Measurements from ENCODE around the gene TMEM260.

GRCh38 chr14:56694609-56695008 lies 115.0 kb downstream of the TMEM260 start:
- TF ChIP-seq CTCF (IDR thresholded peaks at IDR 0.05 in 2 of 3, conservative IDR thresholded peaks at IDR 0.05 in 1 of 3; ENCODE audit: control insufficient read depth in 2 of 3, extremely low read depth in 1 of 3, insufficient read depth in 1 of 3, low read depth in 3 of 3, low read length in 3 of 3): no peak
- TF ChIP-seq ASH2L (IDR thresholded peaks at IDR 0.05; ENCODE audit: borderline replicate concordance, low read depth): no peak
- no peak for TF ChIP-seq JUND (IDR thresholded peaks at IDR 0.05; ENCODE audit: low read depth, low read length)
- TF ChIP-seq BMI1 (IDR thresholded peaks at IDR 0.05; ENCODE audit: borderline replicate concordance): no peak
- TF ChIP-seq GATAD2B (conservative IDR thresholded peaks at IDR 0.05; ENCODE audit: low read depth): no peak
- no peak for TF ChIP-seq EZH2 (IDR thresholded peaks at IDR 0.05; ENCODE audit: borderline replicate concordance, control insufficient read depth, low read depth, low read length)
- no peak for TF ChIP-seq POLR2AphosphoS5 (IDR thresholded peaks at IDR 0.05; ENCODE audit: low read length)
- no peak for TF ChIP-seq STAT1 (conservative IDR thresholded peaks at IDR 0.05)
- TF ChIP-seq POLR2A (IDR thresholded peaks at IDR 0.05; ENCODE audit: low read depth, low read length): no peak
- no peak for TF ChIP-seq SPI1 (IDR thresholded peaks at IDR 0.05; ENCODE audit: borderline replicate concordance, insufficient read depth, low read depth, low read length)

Data from GM12878 (cell line).